Endometrial microvascular endothelial cells (primary cell): ENCODE measurements around the gene RAD51B. TPM values are rescaled to one million over a fixed set of nuclear protein-coding genes. Genes with fewer than 3 reads are reported as not detected.
"Not testable (repeated sequence)": the region's sequence is repeated elsewhere in the genome, so short reads cannot be mapped to it uniquely, and the experiment has no call there.

Experiments used
- in situ Hi-C: cut with HindIII; loops from 2 replicates; pipeline ENCODE4 v1.10.0; 2017; ENCODE audit warnings: low sequenced_read_pairs, low pct_unique_long_range_greater_than_20kb; ENCODE audit errors: inconsistent ontology term
- total RNA-seq: library from RNA; depleted of rRNA; stranded (reverse); fragments of >200 nt; gene quantifications from one replicate; pipeline ENCODE4 v1.2.3, GENCODE V29; 2015; ENCODE audit errors: inconsistent ontology term

RAD51B gene
- total RNA-seq, 1 donor from 2014 or later, result 16.4 TPM

GRCh38 chr14:68034896-68035295 lies 215.3 kb downstream of the RAD51B start:
- in situ Hi-C loops, result no loop called here

DNA sequence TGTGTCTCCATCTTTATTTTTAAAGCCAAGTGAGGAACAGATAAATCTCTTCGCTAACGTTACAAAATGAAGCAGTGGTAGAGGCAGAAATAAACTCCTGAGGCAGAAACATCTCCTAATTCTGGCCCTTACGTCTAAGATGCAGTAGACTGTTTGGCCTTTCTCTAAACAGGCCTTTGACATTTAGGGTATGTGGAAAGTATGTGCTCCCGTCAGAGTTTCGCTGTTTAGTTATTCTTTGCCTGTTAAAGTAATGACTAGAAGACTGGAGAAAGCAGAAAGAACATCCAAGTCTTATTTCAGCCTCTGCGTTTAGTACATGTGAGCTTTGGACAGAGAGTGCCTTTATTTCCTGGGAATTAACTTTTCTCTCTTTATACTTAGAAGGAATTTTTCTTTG lies 216.6 kb downstream of the RAD51B start:
- in situ Hi-C loops, result no loop called here

DNA sequence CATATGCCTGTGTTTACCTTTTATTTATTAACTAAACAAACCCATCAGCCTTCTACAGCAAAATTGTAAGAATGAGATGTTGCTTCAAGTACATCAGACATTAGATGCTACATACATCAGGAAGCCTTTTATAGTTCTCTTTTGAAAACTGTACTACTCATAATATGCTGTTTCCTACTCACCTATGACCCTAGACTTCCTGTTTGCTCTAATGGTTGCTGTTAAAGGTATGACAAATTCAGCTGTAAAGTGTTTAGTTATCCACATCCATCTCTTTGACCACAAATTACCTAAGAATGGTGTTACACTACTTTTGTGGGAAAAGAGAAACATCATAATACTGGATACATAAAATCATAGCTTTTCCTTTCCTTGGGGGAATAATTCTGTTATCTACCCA lies 220.0 kb downstream of the RAD51B start:
- in situ Hi-C loops, result no loop called here

DNA sequence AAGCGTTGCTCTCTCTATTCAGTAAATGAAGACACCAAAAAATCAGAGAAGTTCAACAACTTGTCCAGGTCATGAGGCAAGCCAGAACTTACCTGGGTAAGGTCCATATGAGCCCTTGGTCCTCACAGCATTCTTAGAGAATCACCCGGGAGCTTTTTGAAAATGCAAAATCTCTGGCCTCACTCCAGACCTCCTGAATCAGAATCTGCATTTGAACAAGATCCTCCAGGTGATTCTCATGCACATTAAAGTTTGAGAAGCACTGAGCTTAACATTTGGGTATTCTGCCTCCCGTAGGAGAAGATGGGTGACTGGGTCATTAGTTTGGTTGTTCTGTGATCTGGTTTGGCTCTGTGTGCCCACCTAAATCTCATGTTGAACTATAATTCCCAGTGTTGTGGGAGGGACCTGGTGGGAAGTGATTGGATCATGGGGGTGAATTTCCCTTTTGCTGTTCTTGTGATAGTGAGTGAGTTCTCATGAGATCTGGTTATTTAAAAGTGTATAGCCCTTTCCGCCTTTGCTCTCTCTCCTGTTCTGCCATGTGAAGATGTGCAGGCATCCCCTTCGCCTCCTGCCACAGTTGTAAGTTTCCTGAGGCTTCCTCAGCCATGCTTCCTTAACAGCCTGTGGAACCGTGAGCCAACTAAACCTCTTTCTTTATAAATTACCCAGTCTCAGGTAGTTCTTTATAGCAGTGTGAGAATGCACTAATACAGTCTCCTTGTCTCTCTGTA lies 221.2 kb downstream of the RAD51B start:
- in situ Hi-C loops, result no loop called here

DNA sequence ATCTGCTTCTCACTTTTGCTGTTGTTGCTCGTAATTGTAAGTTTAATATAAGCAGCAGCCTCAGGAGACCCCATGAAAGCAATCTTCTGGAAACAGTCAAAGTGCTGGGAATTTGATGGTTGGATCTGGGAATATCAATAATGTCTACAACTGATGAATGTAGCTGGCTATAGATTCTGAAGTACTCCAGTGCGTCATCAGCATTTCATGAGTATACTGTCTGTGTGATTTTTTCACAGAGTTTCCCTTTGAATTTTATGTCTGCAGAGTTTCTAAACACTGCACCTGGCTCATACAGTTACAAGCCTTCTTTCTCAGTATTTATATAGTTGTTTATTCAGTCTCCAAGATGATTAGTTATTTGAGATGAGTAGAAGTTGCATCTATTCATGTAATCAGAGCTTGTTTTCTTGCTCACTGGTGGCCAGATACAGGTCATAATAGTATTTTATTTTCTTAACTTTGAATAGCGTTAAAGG lies 222.3 kb downstream of the RAD51B start:
- in situ Hi-C loops, result no loop called here

DNA sequence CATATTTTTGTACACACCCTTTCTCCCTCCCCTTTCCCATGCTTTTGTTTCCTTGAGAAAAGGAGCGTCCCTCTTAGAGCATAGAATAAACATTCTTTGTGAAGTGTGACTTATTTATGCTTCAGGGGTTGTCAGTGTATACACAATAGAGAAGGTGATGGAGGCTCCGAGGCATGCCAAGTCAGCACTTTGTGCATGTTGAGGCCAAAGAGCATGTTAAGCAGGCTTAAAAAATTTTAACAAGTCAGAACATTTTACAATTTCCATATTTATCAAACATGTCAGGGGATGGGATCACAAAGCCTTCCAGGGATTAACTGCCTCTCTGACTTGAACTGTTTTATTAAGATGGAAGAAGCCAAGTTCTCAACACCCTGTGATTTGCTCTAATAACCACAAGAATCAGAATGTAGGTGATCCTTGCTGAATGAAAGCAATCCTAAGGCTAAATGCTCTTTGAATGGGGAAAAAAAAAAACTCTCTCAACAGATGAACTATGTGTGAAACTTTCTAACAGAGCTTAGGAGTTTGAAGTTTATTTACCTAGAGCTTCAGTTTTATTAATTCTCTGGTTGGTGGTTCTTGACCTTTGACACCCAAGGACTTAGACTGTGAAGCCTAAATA lies 223.1 kb downstream of the RAD51B start:
- in situ Hi-C loops, result no loop called here

GRCh38 chr14:68043752-68044151 lies 224.2 kb downstream of the RAD51B start:
- in situ Hi-C loops, result no loop called here

DNA sequence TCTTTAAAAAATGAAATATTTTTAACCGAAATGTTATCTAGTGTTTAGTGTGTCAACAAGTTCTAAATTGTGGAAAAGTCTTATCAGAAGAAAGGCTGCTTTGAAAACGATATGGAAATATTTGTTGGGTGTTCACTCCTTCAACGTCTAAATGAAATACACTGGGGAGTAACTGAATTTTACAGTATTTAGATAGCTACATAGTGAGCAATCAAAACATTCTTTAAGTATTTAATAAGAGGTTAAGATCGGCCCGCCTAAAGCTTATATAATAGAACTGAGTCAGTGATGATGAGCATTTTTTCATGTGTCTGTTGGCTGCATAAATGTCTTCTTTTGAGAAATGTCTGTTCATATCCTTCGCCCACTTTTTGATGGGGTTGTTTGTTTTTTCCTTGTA lies 228.3 kb downstream of the RAD51B start:
- in situ Hi-C loops, result no loop called here

DNA sequence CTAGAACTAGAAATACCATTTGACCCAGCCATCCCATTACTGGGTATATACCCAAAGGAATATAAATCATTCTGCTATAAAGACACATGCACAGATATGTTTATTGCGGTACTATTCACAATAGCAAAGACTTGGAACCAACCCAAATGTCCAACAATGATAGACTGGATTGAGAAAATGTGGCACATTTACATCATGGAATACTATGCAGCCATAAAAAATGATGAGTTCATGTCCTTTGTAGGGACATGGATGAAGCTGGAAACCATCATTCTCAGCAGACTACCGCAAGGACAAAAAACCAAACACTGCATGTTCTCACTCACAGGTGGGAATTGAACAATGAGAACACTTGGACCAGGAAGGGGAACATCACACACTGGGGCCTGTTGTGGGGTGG lies 229.2 kb downstream of the RAD51B start:
- in situ Hi-C loops, result not testable (repeated sequence)

DNA sequence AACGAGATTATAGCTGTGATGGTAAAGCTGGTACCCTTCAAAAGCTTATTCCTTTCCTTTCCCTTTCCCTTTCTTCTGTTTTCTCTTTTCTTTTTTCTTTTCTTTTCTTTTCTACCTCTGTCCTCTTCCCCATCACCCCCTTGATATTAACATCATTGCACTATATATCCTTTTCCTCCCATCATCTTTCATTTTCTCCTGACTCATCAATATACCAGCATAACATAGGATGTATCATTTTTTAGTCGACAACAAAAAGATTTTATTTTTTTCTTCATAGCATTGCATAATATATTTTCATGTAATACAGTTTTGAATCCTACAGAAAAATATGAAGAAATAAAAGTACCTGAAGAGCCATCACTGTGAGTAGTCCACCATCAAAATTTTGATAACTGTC lies 230.6 kb downstream of the RAD51B start:
- in situ Hi-C loops, result no loop called here

GRCh38 chr14:68051146-68051545 lies 231.6 kb downstream of the RAD51B start:
- in situ Hi-C loops, result no loop called here

DNA sequence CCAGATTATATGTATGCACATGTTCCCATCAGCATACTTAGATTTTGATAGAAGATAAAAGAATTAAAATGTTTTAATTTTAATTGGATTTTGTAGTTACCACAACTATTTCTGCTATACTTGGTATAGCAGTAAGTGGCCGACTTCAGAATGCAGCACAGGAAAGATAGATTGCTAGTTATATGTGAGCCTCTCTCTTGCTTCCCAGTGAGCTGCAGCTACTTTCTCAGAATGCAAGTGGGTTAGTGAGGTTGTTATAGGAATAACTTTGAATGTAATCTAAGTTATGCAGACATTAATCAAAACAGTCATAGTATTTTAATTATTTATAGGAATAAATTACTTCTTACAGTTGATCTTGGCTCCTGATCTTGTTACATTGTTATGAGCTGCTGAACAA lies 240.6 kb downstream of the RAD51B start:
- in situ Hi-C loops, result no loop called here

GRCh38 chr14:68062651-68063050 lies 243.1 kb downstream of the RAD51B start:
- in situ Hi-C loops, result no loop called here

DNA sequence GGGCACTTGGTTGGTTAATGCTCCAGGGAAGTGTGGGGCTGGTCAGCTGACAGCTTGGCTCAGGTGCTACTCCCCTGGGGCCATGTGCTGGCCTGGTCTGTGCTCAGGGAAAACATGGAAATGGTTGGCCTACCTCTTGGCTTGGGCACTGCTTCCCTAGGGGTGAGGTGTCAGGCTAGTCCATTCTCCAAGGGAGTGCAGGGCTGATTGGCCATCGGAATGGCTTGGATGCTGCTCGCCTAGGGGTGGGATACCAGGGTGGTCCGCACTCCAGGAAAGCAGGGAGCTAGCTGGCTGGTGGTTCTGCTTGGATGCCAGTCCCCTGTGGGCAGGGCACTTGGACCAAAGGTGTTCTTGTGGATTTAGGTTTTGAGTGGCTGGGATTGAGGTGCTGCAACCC lies 245.7 kb downstream of the RAD51B start:
- in situ Hi-C loops, result no loop called here

DNA sequence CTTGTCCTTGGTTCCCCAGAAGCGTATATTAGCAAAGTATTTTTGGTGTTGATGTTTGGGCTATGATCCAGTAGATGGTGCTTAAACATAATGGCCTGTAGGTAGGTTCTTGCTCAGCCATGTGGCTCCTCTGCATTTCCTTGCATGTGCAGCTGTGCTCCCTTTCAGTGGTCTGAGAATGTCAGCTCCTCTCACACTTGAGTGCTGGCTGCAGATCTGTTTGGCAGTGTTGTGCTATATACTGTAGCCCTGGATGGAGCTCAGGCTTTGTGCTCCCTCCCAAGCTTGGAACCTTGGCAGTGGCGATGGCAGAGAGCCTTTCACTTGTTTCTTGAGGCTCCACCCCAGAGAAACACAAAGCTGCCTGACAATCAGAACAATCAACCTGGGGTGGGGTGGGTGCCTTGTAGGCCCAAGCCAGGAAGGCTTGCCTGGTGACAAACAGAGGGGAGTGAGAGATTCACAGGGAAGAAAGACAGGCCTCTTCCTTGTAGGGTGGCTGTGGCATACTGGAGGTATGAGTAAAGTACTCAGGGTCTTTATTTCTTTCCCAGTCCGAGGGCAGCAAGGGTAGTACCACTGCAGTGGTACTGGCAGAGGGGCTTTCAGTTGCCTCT lies 255.3 kb downstream of the RAD51B start:
- in situ Hi-C loops, result no loop called here

- in situ Hi-C loops, result no loop called here
Observed at GRCh38 chr14:68075382-68076029, 255.9 kb downstream of the RAD51B start.

DNA sequence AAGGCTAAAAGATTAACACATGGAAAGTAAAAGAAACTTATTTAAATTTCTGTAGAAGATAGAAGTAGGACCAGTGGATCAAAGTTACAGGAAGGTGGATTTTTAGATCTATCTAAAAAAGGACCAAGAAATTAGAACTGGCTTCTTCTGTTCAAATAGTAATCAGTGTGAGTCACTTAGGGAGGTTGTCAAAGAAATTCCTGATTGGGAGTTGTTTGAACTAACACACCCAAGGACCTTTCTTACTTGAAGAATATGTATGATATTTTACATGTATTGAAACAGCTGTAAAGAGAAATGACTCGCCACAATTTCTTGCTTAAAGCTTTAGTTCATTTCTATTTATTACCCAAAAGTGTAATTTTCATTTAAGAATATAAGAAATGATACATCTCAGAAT lies 256.9 kb downstream of the RAD51B start:
- in situ Hi-C loops, result no loop called here

GRCh38 chr14:68079941-68080697 lies 260.5 kb downstream of the RAD51B start:
- in situ Hi-C loops, result no loop called here

DNA sequence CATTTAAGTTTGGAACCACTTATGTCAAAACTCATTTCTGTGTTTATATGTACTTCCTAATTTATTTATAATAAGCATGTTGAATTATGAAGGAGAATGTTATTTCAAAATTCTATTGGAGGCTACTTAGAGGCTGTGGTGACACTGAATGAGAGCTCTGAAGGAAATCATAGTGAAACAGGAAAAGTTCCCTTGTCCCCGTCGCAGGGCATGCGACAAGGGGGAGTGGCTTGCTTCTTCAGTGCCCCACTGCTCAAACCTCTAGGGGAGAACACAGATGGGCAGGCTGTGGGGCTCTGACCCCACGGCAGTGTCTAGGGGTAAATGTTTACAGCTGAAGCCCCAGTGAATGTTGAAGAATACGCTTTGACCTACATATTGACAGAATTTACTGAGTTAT lies 261.9 kb downstream of the RAD51B start:
- in situ Hi-C loops, result no loop called here
